Measurements from ENCODE around the gene VSNL1. TPM values are rescaled to one million over a fixed set of nuclear protein-coding genes. Genes with fewer than 3 reads are reported as not detected.

The VSNL1 gene
- total RNA-seq, 1 experiment from 2014 or later = 7.8 TPM

GRCh38 chr2:17518212-17519154, 22.0 kb upstream of the VSNL1 start, which contains the start of gene RAD51AP2:
RAD51AP2 (minus strand) TSS chr2:17518440; CDS start chr2:17518415, 25 bp downstream.
- Histone ChIP-seq H3K9me3 (ENCODE audit: low read depth, low read length, poor library complexity, severe bottlenecking) (no peaks in the 10 kb centered on the region), H3K4me3 (ENCODE audit: low read depth, low read length, poor library complexity, severe bottlenecking) (peak within 1 kb of the TSS; percentile 48), H3K36me3 (ENCODE audit: insufficient read depth, low read length, poor library complexity, severe bottlenecking) (no peaks in the 10 kb centered on the region), H3K4me1 (ENCODE audit: insufficient read depth, low read length, poor library complexity, severe bottlenecking) (peaks cover 14% of the 10 kb centered on the region), H3K27ac (ENCODE audit: low read depth, low read length, poor library complexity, severe bottlenecking) (peak within 1 kb of the TSS; percentile 73), H3K27me3 (replicated peaks; ENCODE audit: insufficient read depth, low read depth, low read length, poor library complexity) (no peaks in the 10 kb centered on the region)
- TF ChIP-seq EZH2 (IDR thresholded peaks at IDR 0.05; ENCODE audit: borderline replicate concordance, low read depth, low read length, poor library complexity, severe bottlenecking) = no peak
- TF ChIP-seq, protein P1, sequence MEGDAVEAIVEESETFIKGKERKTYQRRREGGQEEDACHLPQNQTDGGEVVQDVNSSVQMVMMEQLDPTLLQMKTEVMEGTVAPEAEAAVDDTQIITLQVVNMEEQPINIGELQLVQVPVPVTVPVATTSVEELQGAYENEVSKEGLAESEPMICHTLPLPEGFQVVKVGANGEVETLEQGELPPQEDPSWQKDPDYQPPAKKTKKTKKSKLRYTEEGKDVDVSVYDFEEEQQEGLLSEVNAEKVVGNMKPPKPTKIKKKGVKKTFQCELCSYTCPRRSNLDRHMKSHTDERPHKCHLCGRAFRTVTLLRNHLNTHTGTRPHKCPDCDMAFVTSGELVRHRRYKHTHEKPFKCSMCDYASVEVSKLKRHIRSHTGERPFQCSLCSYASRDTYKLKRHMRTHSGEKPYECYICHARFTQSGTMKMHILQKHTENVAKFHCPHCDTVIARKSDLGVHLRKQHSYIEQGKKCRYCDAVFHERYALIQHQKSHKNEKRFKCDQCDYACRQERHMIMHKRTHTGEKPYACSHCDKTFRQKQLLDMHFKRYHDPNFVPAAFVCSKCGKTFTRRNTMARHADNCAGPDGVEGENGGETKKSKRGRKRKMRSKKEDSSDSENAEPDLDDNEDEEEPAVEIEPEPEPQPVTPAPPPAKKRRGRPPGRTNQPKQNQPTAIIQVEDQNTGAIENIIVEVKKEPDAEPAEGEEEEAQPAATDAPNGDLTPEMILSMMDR (conservative IDR thresholded peaks at IDR 0.05; ENCODE audit: low read depth, low read length) = no peak
- ChIA-PET CTCF (no interaction called here), POLR2A (ENCODE audit: low non-redundant PET) (interaction anchor here (0.6 kb wide), 1 partner anchor 146 kb away, joined by 3 read pairs; no protein-coding TSS in a partner anchor)
- intact Hi-C loops (cut with micrococcal nuclease; ENCODE audit: unreplicated experiment) = no loop called here
- DNase-seq (ENCODE audit: low spot score) = peak; percentile 90
- TSS peak; percentile 99 for BruUV-seq (replicated peaks)

DNA sequence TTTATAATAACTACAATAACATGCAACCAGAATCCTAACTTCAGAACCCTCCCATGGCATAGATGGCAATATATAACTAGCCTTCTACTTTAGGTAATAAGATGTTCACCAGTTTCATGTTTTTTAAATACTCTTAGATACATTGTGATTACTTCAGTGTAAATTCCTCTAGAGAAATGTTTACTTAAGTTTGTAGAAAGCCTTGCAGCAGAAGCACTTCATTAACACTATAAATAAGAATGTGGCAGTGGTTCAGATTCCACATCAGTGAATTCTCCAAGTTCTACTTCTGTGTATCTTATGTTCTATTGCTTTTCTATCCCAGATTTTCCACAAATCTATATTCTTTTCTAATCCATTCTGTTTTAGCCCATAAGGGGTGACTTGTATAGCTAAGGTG, 21.0 kb upstream of the VSNL1 start:
- Histone ChIP-seq H3K27ac (ENCODE audit: low read depth, low read length, poor library complexity, severe bottlenecking) (no peak overlapping the region), H3K9me3 (ENCODE audit: low read depth, low read length, poor library complexity, severe bottlenecking) (no peaks in the 10 kb centered on the region), H3K36me3 (ENCODE audit: insufficient read depth, low read length, poor library complexity, severe bottlenecking) (no peaks in the 10 kb centered on the region), H3K27me3 (replicated peaks; ENCODE audit: insufficient read depth, low read depth, low read length, poor library complexity) (no peaks in the 10 kb centered on the region), H3K4me1 (ENCODE audit: insufficient read depth, low read length, poor library complexity, severe bottlenecking) (peaks cover 14% of the 10 kb centered on the region), H3K4me3 (ENCODE audit: low read depth, low read length, poor library complexity, severe bottlenecking) (no peak overlapping the region)
- BruUV-seq (replicated peaks) = no TSS peak
- no peak for DNase-seq (ENCODE audit: low spot score)
- TF ChIP-seq, protein P1 (conservative IDR thresholded peaks at IDR 0.05; ENCODE audit: low read depth, low read length) = no peak
- TF ChIP-seq EZH2 (IDR thresholded peaks at IDR 0.05; ENCODE audit: borderline replicate concordance, low read depth, low read length, poor library complexity, severe bottlenecking) = no peak
- intact Hi-C loops (cut with micrococcal nuclease; ENCODE audit: unreplicated experiment) = no loop called here
- POLR2A ChIA-PET (ENCODE audit: low non-redundant PET) = interaction anchor here (0.5 kb wide), 1 partner anchor 15 kb away, joined by 3 read pairs; no protein-coding TSS in a partner anchor
- CTCF ChIA-PET = no interaction called here

DNA sequence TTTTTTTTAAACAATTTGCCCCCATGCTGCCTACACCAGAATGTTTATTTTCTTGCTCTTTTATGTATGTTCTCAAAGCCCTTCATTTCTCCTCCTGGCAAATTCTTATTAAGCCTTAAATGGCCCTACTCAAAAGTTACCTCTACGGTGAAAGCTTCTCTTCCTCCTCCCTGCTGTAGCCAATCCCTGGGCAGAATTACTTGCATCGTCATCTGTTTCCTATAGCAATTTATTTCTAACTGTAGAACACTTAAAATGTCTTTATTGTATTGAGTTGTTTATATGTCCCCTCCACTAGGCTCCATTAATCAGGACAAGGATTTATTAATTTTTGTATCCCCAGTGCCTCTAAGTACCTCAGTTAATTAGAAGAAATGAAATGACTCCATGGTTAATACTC, 19.7 kb upstream of the VSNL1 start:
- no peaks in the 10 kb centered on the region for H3K36me3 ChIP-seq (ENCODE audit: insufficient read depth, low read length, poor library complexity, severe bottlenecking)
- no peak for TF ChIP-seq EZH2 (IDR thresholded peaks at IDR 0.05; ENCODE audit: borderline replicate concordance, low read depth, low read length, poor library complexity, severe bottlenecking)
- TF ChIP-seq, protein P1 (conservative IDR thresholded peaks at IDR 0.05; ENCODE audit: low read depth, low read length) = no peak
- no TSS peak for BruUV-seq (replicated peaks)
- ChIA-PET POLR2A (ENCODE audit: low non-redundant PET) (interaction anchor here (0.7 kb wide), 1 partner anchor 141 kb away, joined by 4 read pairs; no protein-coding TSS in a partner anchor), CTCF (no interaction called here)
- no peaks in the 10 kb centered on the region for H3K9me3 ChIP-seq (ENCODE audit: low read depth, low read length, poor library complexity, severe bottlenecking)
- H3K27ac ChIP-seq (ENCODE audit: low read depth, low read length, poor library complexity, severe bottlenecking) = no peak overlapping the region
- no peak overlapping the region for H3K4me3 ChIP-seq (ENCODE audit: low read depth, low read length, poor library complexity, severe bottlenecking)
- H3K27me3 ChIP-seq (replicated peaks; ENCODE audit: insufficient read depth, low read depth, low read length, poor library complexity) = no peaks in the 10 kb centered on the region
- intact Hi-C loops (cut with micrococcal nuclease; ENCODE audit: unreplicated experiment) = no loop called here
- no peak for DNase-seq (ENCODE audit: low spot score)
- peaks cover 14% of the 10 kb centered on the region for H3K4me1 ChIP-seq (ENCODE audit: insufficient read depth, low read length, poor library complexity, severe bottlenecking)
